Measurements from ENCODE around the gene SLC17A7. TPM values are rescaled to one million over a fixed set of nuclear protein-coding genes. Genes with fewer than 3 reads are reported as not detected.

The SLC17A7 gene
- total and polyA plus RNA-seq, 9 donors = 0.15 to 2.5 (median 0.19) TPM; not detected in 2

GRCh38 chr19:49407482-49408015 is 33.8 kb downstream of the SLC17A7 start:
- no peaks in the 10 kb centered on the region for H3K9me3 ChIP-seq
- H3K27me3 ChIP-seq = no peaks in the 10 kb centered on the region
- 83 to 85% (median 84%) methylated on average over 16 of the region's 16 CpGs for WGBS, 3 donors
- H3K4me3 ChIP-seq = no peak overlapping the region
- H3K4me1 ChIP-seq (ENCODE audit: insufficient read depth) = no peaks in the 10 kb centered on the region
- no peak for TF ChIP-seq POLR2A (IDR thresholded peaks at IDR 0.05)
- no peak for TF ChIP-seq EP300 (IDR thresholded peaks at IDR 0.05)
- no peak for TF ChIP-seq CTCF (IDR thresholded peaks at IDR 0.05)
- no peak overlapping the region for H3K27ac ChIP-seq
- intact Hi-C loops (cut with DNase I) = no loop called here
- DNase-seq = no peak
- no peaks in the 10 kb centered on the region for H3K36me3 ChIP-seq

- Histone ChIP-seq H3K27ac (no peak overlapping the region), H3K27me3 (no peaks in the 10 kb centered on the region), H3K4me1 (ENCODE audit: insufficient read depth) (no peaks in the 10 kb centered on the region), H3K9me3 (no peaks in the 10 kb centered on the region), H3K36me3 (no peaks in the 10 kb centered on the region), H3K4me3 (no peak overlapping the region)
- TF ChIP-seq CTCF (IDR thresholded peaks at IDR 0.05) (no peak), POLR2A (IDR thresholded peaks at IDR 0.05) (no peak), EP300 (IDR thresholded peaks at IDR 0.05) (no peak)
- DNase-seq = no peak
- WGBS, 3 donors = 64 to 74% (median 68%) methylated on average over 7 of the region's 7 CpGs
- intact Hi-C loops (cut with DNase I) = no loop called here
These were observed 34.2 kb downstream of the SLC17A7 start for GRCh38 chr19:49407079-49407478.

GRCh38 chr19:49403404-49404187 is 37.7 kb downstream of the SLC17A7 start:
- Histone ChIP-seq H3K27ac (no peak overlapping the region), H3K4me3 (no peak overlapping the region), H3K4me1 (ENCODE audit: insufficient read depth) (no peaks in the 10 kb centered on the region), H3K36me3 (no peaks in the 10 kb centered on the region), H3K9me3 (no peaks in the 10 kb centered on the region), H3K27me3 (no peaks in the 10 kb centered on the region)
- no peak for DNase-seq
- intact Hi-C loops (cut with DNase I) = no loop called here
- 42 to 51% (median 47%) methylated on average over 7 of the region's 7 CpGs for WGBS, 3 donors
- no peak for TF ChIP-seq EP300 (IDR thresholded peaks at IDR 0.05)
- TF ChIP-seq CTCF (IDR thresholded peaks at IDR 0.05) = no peak
- TF ChIP-seq POLR2A (IDR thresholded peaks at IDR 0.05) = no peak

GRCh38 chr19:49400029-49400428 is 41.3 kb downstream of the SLC17A7 start:
- no peak overlapping the region for H3K27ac ChIP-seq
- H3K4me3 ChIP-seq = no peak overlapping the region
- no peaks in the 10 kb centered on the region for H3K36me3 ChIP-seq
- no peak for DNase-seq
- intact Hi-C loops (cut with DNase I) = no loop called here
- no peaks in the 10 kb centered on the region for H3K4me1 ChIP-seq (ENCODE audit: insufficient read depth)
- TF ChIP-seq CTCF (IDR thresholded peaks at IDR 0.05) (no peak), POLR2A (IDR thresholded peaks at IDR 0.05) (no peak), EP300 (IDR thresholded peaks at IDR 0.05) (no peak)
- 76 to 88% (median 85%) methylated on average over 6 of the region's 6 CpGs for WGBS, 3 donors
- no peaks in the 10 kb centered on the region for H3K9me3 ChIP-seq
- no peaks in the 10 kb centered on the region for H3K27me3 ChIP-seq

All from ovary (tissue), 9 donors.